Measurements from ENCODE around the gene RHOU. TPM values are rescaled to one million over a fixed set of nuclear protein-coding genes. Genes with fewer than 3 reads are reported as not detected.

Gene RHOU
- total and polyA plus RNA-seq, 2 donors (not counting 3 experiments of a cell fraction or from before 2014, with no cell fraction given): 0.04 to 0.40 TPM

- H4K20me1 ChIP-seq (replicated peaks; ENCODE audit: control insufficient read depth, extremely low read depth, insufficient read depth, low read length): no peaks in the 10 kb centered on the region
- H3K79me2 ChIP-seq (ENCODE audit: control insufficient read depth, insufficient read depth, low read length): no peaks in the 10 kb centered on the region
- H3K4me1 ChIP-seq (ENCODE audit: control insufficient read depth, extremely low read depth, insufficient read depth, low read length): no peaks in the 10 kb centered on the region
- ChIA-PET CTCF (no interaction called here), POLR2A (no interaction called here)
- intact Hi-C loops (cut with micrococcal nuclease): no loop called here
- no peaks in the 10 kb centered on the region for H3K36me3 ChIP-seq (ENCODE audit: control insufficient read depth in 2 of 2, extremely low read depth in 1 of 2, insufficient read depth in 2 of 2, low read length in 2 of 2)
- no peaks in the 10 kb centered on the region for H3K9me1 ChIP-seq (replicated peaks; ENCODE audit: control insufficient read depth, extremely low read depth, insufficient read depth, low read length)
- H2AFZ ChIP-seq (ENCODE audit: low read depth, low read length): no peak overlapping the region
- BruUV-seq (replicated peaks): no TSS peak
- TF ChIP-seq FOS (IDR thresholded peaks at IDR 0.05; ENCODE audit: borderline replicate concordance, insufficient read depth, low read length) (no peak), CTCF (IDR thresholded peaks at IDR 0.05; ENCODE audit: extremely low read depth in 1 of 2, insufficient read depth in 1 of 2, low read depth in 1 of 2, low read length in 2 of 2) (no peak), JUN (IDR thresholded peaks at IDR 0.05; ENCODE audit: borderline replicate concordance, insufficient read depth, insufficient read length, low read depth) (no peak), MYC (IDR thresholded peaks at IDR 0.05; ENCODE audit: low read depth, low read length) (no peak), GATA2 (IDR thresholded peaks at IDR 0.05; ENCODE audit: insufficient read depth, insufficient read length, low read depth, low read length) (no peak), EZH2 (IDR thresholded peaks at IDR 0.05; ENCODE audit: borderline replicate concordance, low read depth, low read length, severe bottlenecking) (no peak), POLR2A (IDR thresholded peaks at IDR 0.05; ENCODE audit: low read depth, low read length) (no peak), MAX (IDR thresholded peaks at IDR 0.05; ENCODE audit: insufficient read depth, insufficient read length) (no peak), POLR2AphosphoS5 (IDR thresholded peaks at IDR 0.05; ENCODE audit: insufficient read depth, low read depth, low read length) (no peak)
- H3K4me3 ChIP-seq (replicated peaks in 1 of 3; ENCODE audit: insufficient read depth in 1 of 3, low read depth in 1 of 3, low read length in 3 of 3): no peak overlapping the region
- dilution Hi-C loops (cut with MboI; ENCODE audit: extremely low pct_ligation_motif_present, low sequenced_read_pairs): no loop called here
- no peak for FAIRE-seq
- no peak overlapping the region for H3K9ac ChIP-seq (replicated peaks; ENCODE audit: extremely low read depth, insufficient read depth, low read length)
- H3K27ac ChIP-seq (ENCODE audit: insufficient read depth, low read depth, low read length): no peak overlapping the region
- no peak for DNase-seq (ENCODE audit: low read depth, low spot score)
- no peaks in the 10 kb centered on the region for H3K9me3 ChIP-seq (replicated peaks; ENCODE audit: control insufficient read depth, insufficient read depth, low read length)
- no peak overlapping the region for H3K4me2 ChIP-seq (ENCODE audit: insufficient read depth, low read length)
- no peaks in the 10 kb centered on the region for H3K27me3 ChIP-seq (ENCODE audit: control insufficient read depth in 2 of 2, insufficient read depth in 2 of 2, low read length in 2 of 2)
Observed at GRCh38 chr1:228778026-228778425, 42.7 kb downstream of the RHOU start.

All from endothelial cell of umbilical vein (primary cell).